ENCODE results near the gene ARHGAP12.
"Not testable (repeated sequence)": the region's sequence is repeated elsewhere in the genome, so short reads cannot be mapped to it uniquely, and the experiment has no call there.

ARHGAP12 gene, protein sequence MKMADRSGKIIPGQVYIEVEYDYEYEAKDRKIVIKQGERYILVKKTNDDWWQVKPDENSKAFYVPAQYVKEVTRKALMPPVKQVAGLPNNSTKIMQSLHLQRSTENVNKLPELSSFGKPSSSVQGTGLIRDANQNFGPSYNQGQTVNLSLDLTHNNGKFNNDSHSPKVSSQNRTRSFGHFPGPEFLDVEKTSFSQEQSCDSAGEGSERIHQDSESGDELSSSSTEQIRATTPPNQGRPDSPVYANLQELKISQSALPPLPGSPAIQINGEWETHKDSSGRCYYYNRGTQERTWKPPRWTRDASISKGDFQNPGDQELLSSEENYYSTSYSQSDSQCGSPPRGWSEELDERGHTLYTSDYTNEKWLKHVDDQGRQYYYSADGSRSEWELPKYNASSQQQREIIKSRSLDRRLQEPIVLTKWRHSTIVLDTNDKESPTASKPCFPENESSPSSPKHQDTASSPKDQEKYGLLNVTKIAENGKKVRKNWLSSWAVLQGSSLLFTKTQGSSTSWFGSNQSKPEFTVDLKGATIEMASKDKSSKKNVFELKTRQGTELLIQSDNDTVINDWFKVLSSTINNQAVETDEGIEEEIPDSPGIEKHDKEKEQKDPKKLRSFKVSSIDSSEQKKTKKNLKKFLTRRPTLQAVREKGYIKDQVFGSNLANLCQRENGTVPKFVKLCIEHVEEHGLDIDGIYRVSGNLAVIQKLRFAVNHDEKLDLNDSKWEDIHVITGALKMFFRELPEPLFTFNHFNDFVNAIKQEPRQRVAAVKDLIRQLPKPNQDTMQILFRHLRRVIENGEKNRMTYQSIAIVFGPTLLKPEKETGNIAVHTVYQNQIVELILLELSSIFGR

DNA sequence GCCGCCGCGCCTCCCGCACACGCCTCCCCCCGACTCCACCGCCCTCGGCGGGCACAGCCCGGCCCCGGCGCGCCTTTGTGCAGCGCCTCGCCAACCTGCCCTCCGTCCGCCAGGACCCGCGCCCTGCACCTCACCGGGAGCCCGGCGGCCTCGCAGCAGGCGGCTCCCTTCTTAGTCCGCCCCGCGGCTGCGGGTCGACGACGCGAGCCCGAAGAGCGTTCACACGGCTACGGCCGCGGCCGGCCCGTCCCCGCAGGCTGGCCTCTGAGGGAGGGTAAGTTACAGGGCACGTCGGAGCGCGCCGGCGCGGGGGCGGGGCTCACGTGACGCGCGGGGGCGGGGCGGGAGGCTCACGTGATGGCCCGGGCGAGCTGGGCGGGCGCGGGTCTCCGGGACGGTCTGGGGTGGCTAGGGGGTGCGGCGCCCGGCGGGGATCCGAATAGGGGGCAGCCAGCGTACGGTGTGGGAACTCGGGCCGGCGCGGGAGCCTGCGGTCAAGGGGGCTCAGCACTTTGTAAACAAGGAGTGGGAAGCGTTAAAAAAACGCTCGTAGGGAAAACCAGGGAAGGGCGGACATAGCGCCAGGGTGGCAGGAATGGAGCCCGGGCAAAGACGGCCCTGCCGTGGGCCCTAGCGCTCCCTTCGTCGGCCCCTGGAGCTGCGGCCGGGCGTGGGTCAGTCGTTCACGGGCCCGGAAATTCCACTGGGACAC lies at the start of gene ARHGAP12:
Gene ARHGAP12, minus strand, starts transcription at position 283 of the 712 bp plus-strand sequence. CDS start 19,976 bp downstream, outside the sequence.
- in situ Hi-C loops (cut with MboI; ENCODE audit: low sequenced_read_pairs), result no loop called here

DNA sequence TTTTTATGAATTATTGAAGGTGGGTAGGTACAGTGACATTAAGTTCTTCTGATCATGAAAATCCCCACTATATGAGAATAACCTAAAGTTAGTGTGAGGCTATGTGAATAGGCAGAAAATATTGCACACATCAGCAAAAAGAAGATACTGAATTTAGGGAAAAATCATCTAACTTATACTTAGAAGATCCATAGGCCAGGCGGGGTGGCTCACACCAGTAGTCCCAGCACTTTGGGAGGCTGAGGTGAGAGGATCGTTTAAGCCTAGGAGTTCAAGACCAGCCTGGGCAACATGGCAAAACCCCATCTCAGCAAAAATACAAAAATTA lies 49.5 kb upstream of the ARHGAP12 start:
- in situ Hi-C loops (cut with MboI; ENCODE audit: low sequenced_read_pairs), result no loop called here

DNA sequence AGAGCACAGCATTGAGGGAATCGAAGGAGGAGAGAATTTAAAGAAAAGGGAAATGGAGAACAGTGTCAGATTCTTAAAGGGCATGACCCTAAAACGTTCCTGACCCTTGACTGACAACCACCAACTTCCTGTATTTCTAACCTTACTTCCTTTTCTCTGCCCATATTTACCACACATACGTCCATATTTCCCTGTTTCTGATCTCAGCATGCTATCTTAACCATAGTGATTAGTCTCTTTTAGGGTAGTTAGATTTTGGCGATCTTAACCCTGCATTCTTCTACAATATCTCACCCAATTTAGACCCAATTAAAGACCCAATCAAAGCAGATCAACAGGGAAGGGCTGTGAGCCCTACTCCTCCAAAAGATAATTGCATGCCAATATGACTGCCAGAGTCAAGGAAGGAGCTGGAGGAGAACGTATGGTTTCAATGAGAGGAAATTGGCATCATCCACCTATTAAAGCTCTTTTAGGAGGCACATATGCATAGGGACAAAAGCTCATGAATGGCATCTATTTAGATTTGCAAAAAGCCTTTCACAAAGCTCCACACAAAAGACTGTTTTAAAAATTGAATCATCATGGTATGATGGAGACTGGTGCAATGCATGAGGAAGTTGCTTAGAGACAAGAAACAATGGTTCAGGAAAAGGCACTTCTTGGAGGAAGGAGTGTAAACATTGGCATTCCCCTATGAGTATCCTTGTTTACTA lies 49.0 kb upstream of the ARHGAP12 start:
- in situ Hi-C loops (cut with MboI; ENCODE audit: low sequenced_read_pairs), result no loop called here

DNA sequence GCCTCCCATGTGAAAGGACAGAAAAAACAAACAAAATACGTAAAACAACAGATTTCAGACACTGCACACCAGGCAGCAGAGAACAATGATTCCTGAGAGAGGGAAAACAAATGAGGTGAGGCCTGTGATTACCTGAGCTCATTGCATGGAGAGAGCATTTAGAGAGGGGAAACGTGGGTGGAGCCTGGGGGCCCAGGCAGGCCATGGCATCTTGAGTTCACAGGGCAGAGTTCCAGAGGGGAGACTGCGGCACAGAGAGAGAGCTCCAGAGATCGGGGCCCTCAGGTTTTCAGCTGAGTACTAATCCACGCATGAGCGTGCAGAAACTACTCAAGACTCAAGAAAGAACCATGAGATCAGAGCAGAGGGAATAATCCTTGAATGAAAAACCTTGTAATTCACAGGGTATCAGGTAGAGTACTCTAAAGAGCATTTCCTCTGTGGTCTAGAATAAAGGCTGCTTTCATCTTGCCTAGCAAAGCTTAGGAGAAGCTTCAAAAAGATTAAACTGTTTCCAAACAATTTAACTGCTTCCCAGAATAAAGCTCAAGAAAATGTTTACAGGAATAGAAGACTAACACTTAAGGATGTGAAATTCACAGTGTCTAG lies 46.6 kb upstream of the ARHGAP12 start:
- in situ Hi-C loops (cut with MboI; ENCODE audit: low sequenced_read_pairs), result no loop called here

GRCh38 chr10:31974434-31975124 lies 45.9 kb upstream of the ARHGAP12 start:
- in situ Hi-C loops (cut with MboI; ENCODE audit: low sequenced_read_pairs), result no loop called here

- in situ Hi-C loops (cut with MboI; ENCODE audit: low sequenced_read_pairs), result no loop called here
Observed at GRCh38 chr10:31972519-31973041, 43.9 kb upstream of the ARHGAP12 start.

- in situ Hi-C loops (cut with MboI; ENCODE audit: low sequenced_read_pairs), result not testable (repeated sequence)
Observed at GRCh38 chr10:31969847-31970246, 41.2 kb upstream of the ARHGAP12 start.

DNA sequence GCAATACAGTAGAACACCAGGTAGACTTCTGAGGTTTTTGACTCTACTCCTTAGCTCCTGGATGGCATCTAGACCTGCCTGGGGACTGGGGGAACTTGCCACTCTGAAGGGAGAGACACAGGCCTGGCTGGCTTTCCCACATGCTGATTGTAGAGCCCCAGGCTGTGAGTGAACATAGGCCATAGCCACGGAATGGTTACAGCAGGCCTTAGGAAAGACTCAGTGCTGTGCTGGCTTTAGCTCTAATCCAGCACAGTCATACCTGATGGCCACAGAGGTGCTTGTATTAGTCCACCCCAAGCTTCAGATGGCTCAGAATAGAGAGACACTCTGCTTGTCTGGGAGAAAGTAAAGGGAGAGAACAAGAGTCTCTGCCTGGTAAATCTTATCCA lies 35.0 kb upstream of the ARHGAP12 start:
- in situ Hi-C loops (cut with MboI; ENCODE audit: low sequenced_read_pairs), result no loop called here

GRCh38 chr10:31962826-31963588 lies 34.4 kb upstream of the ARHGAP12 start:
- in situ Hi-C loops (cut with MboI; ENCODE audit: low sequenced_read_pairs), result no loop called here

DNA sequence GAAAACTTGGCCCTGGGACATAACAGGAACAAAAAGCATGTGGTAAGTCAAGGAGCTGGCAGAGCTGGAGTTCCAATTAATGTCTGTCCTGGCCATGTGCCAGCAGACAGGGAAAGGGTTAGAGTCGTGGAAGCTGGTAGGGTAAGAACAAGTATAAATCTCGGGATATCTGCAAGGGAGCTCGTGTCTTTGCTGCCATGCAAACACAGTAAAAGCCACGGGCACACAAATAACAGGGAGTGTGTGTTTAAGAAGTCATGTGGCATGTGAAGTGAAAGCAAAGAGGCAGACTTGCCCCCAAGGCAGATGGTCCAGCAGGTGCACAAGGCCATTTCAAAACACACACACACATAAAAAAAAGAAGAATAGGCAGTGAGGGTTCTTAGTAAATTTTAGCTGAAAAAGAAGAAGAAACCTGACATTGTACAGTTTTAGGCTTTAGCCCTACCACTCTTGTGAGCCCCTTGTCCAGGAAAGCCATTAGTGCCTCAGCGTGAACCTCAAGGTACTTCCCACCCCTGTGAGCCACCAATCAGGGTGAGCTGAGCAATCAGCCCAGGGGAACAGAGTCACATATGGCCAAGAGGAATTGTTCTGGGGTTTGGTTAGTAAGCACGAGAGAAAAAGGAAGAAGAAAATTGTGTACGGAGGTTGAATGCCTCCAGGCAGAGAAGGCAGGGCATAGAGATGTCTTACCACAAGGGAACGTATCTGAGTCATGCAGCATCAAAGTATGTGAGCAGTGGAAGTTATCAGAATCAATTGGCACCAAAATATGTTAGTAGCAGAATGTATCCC lies 32.8 kb upstream of the ARHGAP12 start:
- in situ Hi-C loops (cut with MboI; ENCODE audit: low sequenced_read_pairs), result no loop called here

- in situ Hi-C loops (cut with MboI; ENCODE audit: low sequenced_read_pairs), result no loop called here
Observed at GRCh38 chr10:31959461-31960173, 31.0 kb upstream of the ARHGAP12 start.

- in situ Hi-C loops (cut with MboI; ENCODE audit: low sequenced_read_pairs), result no loop called here
Observed at GRCh38 chr10:31958856-31959255, 30.2 kb upstream of the ARHGAP12 start.

DNA sequence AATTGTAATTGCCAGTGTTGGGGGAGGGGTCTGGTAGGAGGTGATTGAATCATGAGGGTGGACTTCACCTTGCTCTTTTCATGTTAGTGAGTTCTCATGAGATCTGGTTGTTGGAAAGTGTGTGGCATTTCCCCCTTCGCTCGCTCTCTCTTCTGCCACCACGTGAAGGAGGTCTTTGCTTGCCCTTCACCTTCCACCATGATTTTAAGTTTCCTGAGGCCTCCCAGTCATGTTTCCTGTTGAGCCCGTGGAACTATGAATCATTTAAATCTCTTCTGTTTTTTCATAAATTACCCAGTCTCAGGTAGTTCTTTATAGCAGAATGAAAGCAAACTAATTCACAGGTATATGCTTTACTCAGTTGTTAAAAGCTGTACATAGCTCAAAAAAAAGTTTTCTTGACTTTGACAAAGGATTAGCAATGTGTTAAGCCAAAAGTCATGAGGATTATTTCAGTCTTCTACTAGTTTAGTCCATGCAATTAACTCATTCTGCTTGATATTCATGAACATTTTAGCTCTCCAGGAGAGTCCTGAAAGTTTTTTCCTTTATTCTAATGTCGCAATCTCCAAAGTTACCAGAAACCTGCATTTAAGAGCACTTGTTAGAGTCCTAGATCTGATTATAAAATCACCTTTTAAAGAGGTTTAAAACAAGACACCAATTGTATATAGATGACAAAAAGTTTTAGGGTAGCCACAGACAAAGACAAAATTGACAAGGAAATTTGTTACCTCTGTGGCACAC lies 27.7 kb upstream of the ARHGAP12 start:
- in situ Hi-C loops (cut with MboI; ENCODE audit: low sequenced_read_pairs), result no loop called here

DNA sequence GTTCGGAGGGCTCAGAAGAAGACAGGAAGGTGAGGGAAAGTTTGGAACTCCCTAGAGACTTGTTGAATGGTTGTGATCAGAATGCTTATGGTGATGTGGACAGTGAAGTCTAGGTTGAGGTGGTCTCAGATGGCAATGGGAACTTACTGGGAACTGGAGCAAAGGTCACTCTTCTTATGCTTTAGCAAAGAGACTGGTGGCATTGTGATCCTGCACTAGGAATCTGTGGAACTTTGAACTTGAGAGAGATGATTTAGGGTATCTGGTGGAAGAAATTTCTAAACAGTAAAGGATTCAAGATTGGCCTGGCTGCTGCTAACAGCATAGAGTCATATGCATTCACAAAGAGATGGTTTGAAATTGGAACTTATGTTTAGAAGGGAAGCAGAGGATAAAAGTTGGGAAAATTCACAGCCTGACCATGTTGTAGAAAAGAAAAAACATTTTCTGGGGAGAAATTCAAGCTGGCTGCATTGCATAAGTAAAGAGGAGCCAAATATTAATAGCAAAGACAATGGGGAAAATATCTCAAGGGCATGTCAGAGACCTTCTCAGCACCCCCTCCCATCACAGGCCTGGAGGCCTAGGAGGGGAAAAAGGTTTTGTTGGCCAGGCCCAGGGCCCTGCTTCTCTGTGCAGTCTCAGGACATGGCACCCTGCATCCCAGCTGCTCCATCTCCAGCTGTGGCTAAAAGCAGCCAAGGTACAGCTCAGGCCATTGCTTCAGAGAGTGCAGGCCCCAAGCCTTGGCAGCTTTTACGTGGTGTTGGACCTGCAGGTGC lies 26.0 kb upstream of the ARHGAP12 start:
- in situ Hi-C loops (cut with MboI; ENCODE audit: low sequenced_read_pairs), result no loop called here

DNA sequence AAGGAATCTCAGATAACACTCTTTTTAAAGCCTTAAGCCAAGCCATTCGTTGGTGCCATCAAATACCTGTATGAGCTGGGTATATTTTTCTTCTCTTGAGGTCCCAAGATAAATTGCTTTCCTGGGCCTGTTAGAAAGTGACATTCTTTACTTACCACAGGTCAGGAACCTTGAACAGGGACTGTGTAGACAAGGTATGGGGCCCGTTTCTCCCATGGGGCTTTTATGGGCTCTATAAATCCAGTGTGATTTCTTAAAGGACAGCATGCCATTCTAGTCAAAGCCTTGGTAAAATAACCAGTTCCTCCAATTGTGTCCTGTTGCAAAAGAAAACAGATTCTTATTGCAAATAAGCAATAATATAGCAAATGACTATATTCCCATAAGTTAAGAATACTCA lies 24.8 kb upstream of the ARHGAP12 start:
- in situ Hi-C loops (cut with MboI; ENCODE audit: low sequenced_read_pairs), result no loop called here

- in situ Hi-C loops (cut with MboI; ENCODE audit: low sequenced_read_pairs), result no loop called here
Observed at GRCh38 chr10:31953080-31953479, 24.4 kb upstream of the ARHGAP12 start.
